Lung (tissue), 12 donors: ENCODE results near the gene PAK4. TPM values are rescaled to one million over a fixed set of nuclear protein-coding genes. Genes with fewer than 3 reads are reported as not detected.

Source experiments
- ATAC-seq: fragments of 200-7000 bp; cut with Tn5 transposase; one replicate; pipeline ENCODE4 v1.9.1; 2020; ENCODE audit warnings: moderate number of reproducible peaks; ENCODE audit not compliant: insufficient read depth, low FRiP score
- DNase-seq, 3 donors: peaks; one replicate each; pipeline ENCODE4 v3.0.0-alpha.2; 2013 to 2017
- H3K27ac ChIP-seq, 2 donors: one replicate each; pipeline ENCODE4 v1.5.1; 2013; ENCODE audit warnings: mild to moderate bottlenecking in 2 of 2, moderate library complexity in 2 of 2, control low read depth in 1 of 2, inconsistent platforms in 1 of 2, low read depth in 1 of 2, low read length in 1 of 2
- H3K27me3 ChIP-seq, 3 donors: one replicate each; pipeline ENCODE4 v1.5.1; 2013; ENCODE audit warnings: low read length in 2 of 3; ENCODE audit not compliant: control insufficient read depth in 3 of 3, insufficient read depth in 3 of 3
- H3K36me3 ChIP-seq, 4 donors: one replicate each; pipeline ENCODE4 v1.5.1; 2013; ENCODE audit warnings: low read length in 4 of 4, mild to moderate bottlenecking in 1 of 4, moderate library complexity in 1 of 4; ENCODE audit not compliant: control insufficient read depth in 4 of 4, insufficient read depth in 4 of 4
- H3K4me1 ChIP-seq, 5 donors: one replicate each; pipeline ENCODE4 v1.5.1; 2013; ENCODE audit warnings: low read length in 5 of 5, mild to moderate bottlenecking in 2 of 5, moderate library complexity in 1 of 5; ENCODE audit not compliant: control insufficient read depth in 5 of 5, insufficient read depth in 5 of 5
- H3K4me3 ChIP-seq: one replicate; pipeline ENCODE4 v1.5.1; 2013; ENCODE audit warnings: mild to moderate bottlenecking, control low read depth, moderate library complexity
- H3K9ac ChIP-seq, 2 donors: one replicate each; pipeline ENCODE4 v1.5.1; 2013; ENCODE audit warnings: low read length in 2 of 2, control low read depth in 1 of 2; ENCODE audit not compliant: insufficient read depth in 1 of 2
- H3K9me3 ChIP-seq, 4 donors: one replicate each; pipeline ENCODE4 v1.5.1; 2013; ENCODE audit warnings: low read length in 3 of 4, mild to moderate bottlenecking in 1 of 4, moderate library complexity in 1 of 4; ENCODE audit not compliant: control insufficient read depth in 4 of 4, insufficient read depth in 3 of 4
- WGBS, 2 donors: extraction: QIAGEN DNeasy Blood & Tissue Kit; methylation state at CpG; one replicate each; pipeline ENCODE4 v1.1.7; 2013; 5-methylcytosine and 5-hydroxymethylcytosine counted together
- polyA plus RNA-seq, 2 donors: library from polyadenylated mRNA; stranded (reverse); fragments of 200-250 nt; gene quantifications; one replicate each; pipeline ENCODE4 v1.2.1, GENCODE V29; 2013
- total RNA-seq, 2 donors: library from RNA; depleted of rRNA in 1 of 2; stranded (reverse); fragments of >200 nt in 1 of 2; gene quantifications; one replicate each; pipeline ENCODE4 v1.2.1, GENCODE V29; 2014 to 2021
- TF ChIP-seq, protein P1 (sequence below): IDR thresholded peaks from 2 replicates; pipeline ENCODE4 v1.5.1; 2012; ENCODE audit warnings: mild to moderate bottlenecking; ENCODE audit errors: control extremely low read depth, extremely low read depth
- donor health status: control.
- donor health status: control.
- donor health status: Bipolar disorder and iron deficiency.
- donor health status: healthy.
- donor health status: DM: yes; HTN: yes; CAD: no.

Gene PAK4
- total and polyA plus RNA-seq, 4 donors, result 23.2 to 60.8 (median 36.7) TPM

DNA sequence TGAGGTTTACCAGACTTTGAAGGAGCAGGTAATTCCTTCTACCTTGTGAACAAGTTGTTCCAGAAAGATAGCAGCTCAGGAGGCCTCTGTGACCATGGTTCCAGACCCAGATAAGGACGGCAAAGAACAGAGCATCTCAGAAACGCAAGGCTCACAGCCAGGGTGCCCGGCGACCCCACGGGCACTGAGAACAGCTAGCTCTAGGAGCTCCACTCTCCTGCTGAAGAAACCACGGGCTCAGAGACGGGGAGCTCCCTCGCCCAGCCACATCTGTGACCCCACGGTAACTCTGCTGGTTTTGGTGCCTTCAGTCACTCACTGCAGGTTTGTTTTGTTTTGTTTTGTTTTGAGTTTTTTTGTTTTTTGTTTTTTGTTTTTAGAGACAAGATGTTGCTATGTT is 55.2 kb downstream of the PAK4 start:
- H3K27me3 ChIP-seq, result no peaks in the 10 kb centered on the region
- no peak for ATAC-seq
- peaks cover 0 to 6% (median 0%) of the 10 kb centered on the region in 5 donors for H3K4me1 ChIP-seq
- H3K4me3 ChIP-seq, result no peak overlapping the region
- DNase-seq, result no peak
- H3K9me3 ChIP-seq, result no peaks in the 10 kb centered on the region
- peaks cover 0 to 41% (median 5%) of the 10 kb centered on the region in 4 donors for H3K36me3 ChIP-seq
- H3K27ac ChIP-seq, result no peak overlapping the region
- no peak overlapping the region for H3K9ac ChIP-seq
- TF ChIP-seq, protein P1, sequence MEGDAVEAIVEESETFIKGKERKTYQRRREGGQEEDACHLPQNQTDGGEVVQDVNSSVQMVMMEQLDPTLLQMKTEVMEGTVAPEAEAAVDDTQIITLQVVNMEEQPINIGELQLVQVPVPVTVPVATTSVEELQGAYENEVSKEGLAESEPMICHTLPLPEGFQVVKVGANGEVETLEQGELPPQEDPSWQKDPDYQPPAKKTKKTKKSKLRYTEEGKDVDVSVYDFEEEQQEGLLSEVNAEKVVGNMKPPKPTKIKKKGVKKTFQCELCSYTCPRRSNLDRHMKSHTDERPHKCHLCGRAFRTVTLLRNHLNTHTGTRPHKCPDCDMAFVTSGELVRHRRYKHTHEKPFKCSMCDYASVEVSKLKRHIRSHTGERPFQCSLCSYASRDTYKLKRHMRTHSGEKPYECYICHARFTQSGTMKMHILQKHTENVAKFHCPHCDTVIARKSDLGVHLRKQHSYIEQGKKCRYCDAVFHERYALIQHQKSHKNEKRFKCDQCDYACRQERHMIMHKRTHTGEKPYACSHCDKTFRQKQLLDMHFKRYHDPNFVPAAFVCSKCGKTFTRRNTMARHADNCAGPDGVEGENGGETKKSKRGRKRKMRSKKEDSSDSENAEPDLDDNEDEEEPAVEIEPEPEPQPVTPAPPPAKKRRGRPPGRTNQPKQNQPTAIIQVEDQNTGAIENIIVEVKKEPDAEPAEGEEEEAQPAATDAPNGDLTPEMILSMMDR, result no peak
- 84 to 88% methylated on average over 9 of the region's 9 CpGs for WGBS, 2 donors

DNA sequence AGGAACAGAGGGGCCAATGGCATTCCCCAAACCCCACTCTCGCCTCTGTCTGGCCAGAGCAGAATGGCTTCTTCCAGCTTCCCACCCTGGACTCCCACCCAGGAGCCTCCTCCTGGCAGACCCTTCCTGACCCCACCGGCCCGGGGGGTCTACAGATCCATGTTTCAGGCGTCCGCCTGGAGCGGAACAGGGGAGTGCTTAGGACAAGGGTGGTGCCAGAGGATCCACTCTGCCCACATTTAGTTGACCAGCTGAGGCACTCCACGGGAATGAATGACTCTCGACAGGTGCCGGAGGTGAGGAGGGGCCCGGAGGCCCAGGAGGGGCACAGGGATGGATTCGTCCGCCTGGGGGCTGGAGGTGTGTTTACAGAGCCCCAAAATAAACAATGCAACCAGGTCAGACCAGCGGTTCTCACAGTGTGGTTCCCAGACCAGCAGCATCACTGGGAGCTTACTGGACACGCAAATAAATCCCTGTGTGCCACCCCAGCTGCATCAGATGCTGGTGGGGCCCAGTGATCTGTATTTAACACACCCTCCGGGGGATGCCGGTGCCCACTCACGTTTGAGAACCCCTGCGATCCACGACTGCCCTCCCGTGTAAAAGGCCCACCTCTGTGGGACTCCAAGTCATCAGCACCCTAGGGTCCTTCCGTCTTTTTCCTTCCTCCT is 56.1 kb downstream of the PAK4 start:
- Histone ChIP-seq H3K27me3 (no peaks in the 10 kb centered on the region), H3K4me3 (no peak overlapping the region), H3K27ac (no peak overlapping the region), H3K36me3 (peaks cover 0 to 32% (median 2%) of the 10 kb centered on the region in 4 donors), H3K9ac (no peak overlapping the region), H3K4me1 (peaks cover 0 to 6% (median 0%) of the 10 kb centered on the region in 5 donors), H3K9me3 (no peaks in the 10 kb centered on the region)
- TF ChIP-seq, protein P1, result no peak
- DNase-seq, result no peak
- WGBS, 2 donors, result 76 to 87% methylated on average over 21 of the region's 21 CpGs
- ATAC-seq, result no peak

DNA sequence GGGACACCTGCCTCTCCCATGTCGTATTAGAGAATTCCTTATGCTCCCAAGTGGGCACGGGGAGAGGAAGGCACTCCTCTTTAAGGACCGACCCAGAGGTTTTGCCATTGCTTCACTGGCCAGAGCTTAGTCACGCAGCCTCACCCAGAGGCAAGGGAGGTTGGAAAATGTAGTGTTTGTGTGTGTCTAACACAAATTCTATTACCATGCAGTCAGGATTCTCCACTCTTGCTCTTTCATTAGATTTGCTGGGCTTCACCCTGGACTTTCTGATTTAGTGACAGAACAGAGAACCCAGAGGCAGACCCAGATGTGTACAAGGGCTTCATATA is 56.6 kb downstream of the PAK4 start:
- DNase-seq, result no peak
- Histone ChIP-seq H3K4me3 (no peak overlapping the region), H3K36me3 (peaks cover 0 to 28% (median 2%) of the 10 kb centered on the region in 4 donors), H3K4me1 (peaks cover 0 to 6% (median 0%) of the 10 kb centered on the region in 5 donors), H3K9me3 (no peaks in the 10 kb centered on the region), H3K9ac (no peak overlapping the region), H3K27me3 (no peaks in the 10 kb centered on the region), H3K27ac (no peak overlapping the region)
- TF ChIP-seq, protein P1, result no peak
- ATAC-seq, result no peak
- WGBS, 2 donors, result 78 to 80% methylated on average over 4 of the region's 4 CpGs

DNA sequence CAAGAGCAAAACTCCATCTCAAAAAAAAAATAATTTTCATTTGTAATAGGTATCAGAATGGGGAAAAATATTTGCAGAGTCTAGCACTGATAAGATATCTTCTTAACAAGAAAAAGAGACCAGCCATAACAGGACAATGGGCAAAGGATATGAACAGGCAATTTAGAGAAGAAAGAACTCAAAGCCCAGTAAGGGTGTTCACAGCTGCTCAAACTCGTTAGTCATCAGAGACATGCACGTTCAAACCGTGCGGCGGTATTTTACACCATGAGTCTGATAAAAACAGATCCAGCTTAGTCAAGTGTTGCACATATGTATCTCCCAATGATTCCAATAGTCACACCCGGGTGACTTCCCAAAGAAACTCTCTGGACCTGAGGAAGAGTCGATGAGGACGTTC is 57.5 kb downstream of the PAK4 start:
- H3K9ac ChIP-seq, result no peak overlapping the region
- DNase-seq, result no peak
- H3K4me3 ChIP-seq, result no peak overlapping the region
- peaks cover 0 to 6% (median 0%) of the 10 kb centered on the region in 5 donors for H3K4me1 ChIP-seq
- no peaks in the 10 kb centered on the region for H3K27me3 ChIP-seq
- WGBS, 2 donors, result 87 to 95% methylated on average over 8 of the region's 8 CpGs
- no peak for ATAC-seq
- H3K9me3 ChIP-seq, result no peaks in the 10 kb centered on the region
- H3K36me3 ChIP-seq, result peaks cover 0 to 19% (median 2%) of the 10 kb centered on the region in 4 donors
- no peak overlapping the region for H3K27ac ChIP-seq
- TF ChIP-seq, protein P1, result no peak
